VCaP (cell line): Measurements from ENCODE around the gene IMPG1.
"Not testable (repeated sequence)": the region's sequence is repeated elsewhere in the genome, so short reads cannot be mapped to it uniquely, and the experiment has no call there.

Experiments used
- H3K27ac ChIP-seq: fragments of 450-650 bp; 2 replicates; pipeline ENCODE4 v1.5.1; 2017
- TF ChIP-seq, protein P1 (sequence below): fragments of 450-650 bp; conservative IDR thresholded peaks from 2 replicates; pipeline ENCODE4 v1.5.1; 2017; ENCODE audit warnings: mild to moderate bottlenecking, moderate library complexity

IMPG1 gene

DNA sequence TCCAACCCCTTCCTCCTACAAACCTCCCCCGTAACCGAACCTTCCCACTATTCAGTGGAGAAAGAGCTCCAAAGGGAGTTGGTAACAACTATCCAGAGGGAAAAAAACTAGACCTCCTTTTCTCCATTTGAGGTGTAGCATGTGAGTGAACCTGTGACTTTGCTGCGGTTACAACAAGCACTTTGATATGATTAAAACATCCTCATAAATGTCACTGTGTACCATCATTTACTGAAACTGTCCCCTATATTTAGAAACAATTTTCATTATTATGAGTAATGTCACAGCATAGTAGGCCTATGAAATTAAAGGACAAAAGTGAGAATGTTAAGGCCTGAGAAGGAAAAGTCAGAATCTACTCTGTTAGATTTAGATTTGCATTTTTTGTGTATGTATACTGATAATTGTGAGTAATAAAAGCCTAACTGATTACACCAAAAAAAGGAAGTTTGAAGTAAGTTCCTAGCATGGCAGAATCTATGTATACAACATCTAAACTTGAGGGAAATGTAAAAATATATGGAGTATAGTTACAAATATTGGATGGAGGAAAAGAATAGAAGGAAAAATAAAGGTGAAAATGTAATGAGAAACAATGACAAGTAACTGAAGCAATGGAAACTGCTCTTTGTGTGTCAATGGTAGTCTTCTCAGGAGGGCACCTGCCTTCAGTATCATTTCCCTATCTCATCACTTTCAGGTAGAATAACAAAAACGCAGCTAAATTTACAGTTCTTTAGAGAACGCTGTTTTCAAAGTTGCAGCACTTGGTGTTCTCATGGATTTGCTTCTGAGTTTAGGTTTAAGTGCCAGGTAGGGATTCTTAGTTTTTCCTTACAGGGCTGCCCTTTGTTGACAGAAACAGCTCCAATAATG lies 145.9 kb downstream of the IMPG1 start:
- TF ChIP-seq, protein P1, sequence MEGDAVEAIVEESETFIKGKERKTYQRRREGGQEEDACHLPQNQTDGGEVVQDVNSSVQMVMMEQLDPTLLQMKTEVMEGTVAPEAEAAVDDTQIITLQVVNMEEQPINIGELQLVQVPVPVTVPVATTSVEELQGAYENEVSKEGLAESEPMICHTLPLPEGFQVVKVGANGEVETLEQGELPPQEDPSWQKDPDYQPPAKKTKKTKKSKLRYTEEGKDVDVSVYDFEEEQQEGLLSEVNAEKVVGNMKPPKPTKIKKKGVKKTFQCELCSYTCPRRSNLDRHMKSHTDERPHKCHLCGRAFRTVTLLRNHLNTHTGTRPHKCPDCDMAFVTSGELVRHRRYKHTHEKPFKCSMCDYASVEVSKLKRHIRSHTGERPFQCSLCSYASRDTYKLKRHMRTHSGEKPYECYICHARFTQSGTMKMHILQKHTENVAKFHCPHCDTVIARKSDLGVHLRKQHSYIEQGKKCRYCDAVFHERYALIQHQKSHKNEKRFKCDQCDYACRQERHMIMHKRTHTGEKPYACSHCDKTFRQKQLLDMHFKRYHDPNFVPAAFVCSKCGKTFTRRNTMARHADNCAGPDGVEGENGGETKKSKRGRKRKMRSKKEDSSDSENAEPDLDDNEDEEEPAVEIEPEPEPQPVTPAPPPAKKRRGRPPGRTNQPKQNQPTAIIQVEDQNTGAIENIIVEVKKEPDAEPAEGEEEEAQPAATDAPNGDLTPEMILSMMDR: no peak

DNA sequence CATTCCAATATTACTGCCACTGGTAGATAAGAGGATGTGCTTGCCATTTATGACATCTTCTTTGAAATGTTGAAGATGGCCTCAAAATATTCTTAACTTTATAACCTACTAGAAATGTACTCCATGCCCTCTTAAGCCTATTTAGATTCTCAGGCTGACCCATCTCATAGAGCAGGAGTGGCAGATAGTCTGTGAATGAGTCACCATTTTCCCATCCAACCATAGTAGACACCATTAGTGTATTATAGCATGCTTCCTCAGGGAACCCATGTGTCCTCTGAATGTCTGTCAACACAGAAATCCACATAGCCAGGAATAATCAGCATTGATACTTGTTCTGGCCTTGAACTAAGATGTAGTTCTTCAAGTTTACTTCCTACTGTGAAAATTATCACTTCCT lies 150.2 kb downstream of the IMPG1 start:
- H3K27ac ChIP-seq: no peak overlapping the region
- TF ChIP-seq, protein P1: no peak

More for the DNA sequence above, 145.9 kb downstream of the IMPG1 start:
- H3K27ac ChIP-seq: no peak overlapping the region

DNA sequence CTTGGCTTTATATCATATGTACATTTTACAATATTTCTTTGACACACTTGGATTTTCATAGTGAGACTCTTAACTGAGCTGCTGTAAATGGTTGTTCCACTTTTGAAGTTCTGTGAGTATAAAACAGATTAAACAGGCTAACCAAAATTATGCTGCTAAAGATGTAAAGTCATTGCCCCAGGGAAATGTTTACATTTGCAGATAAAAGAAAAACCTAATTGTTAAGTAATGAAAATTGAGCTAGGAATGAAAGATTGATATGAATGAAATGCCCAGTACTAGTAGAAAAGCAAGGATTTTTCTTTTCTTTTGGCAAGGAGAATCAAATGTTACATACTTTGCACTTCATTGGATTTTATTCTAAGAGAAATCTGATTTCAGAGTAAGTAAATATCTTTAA lies 159.4 kb downstream of the IMPG1 start:
- H3K27ac ChIP-seq: no peak overlapping the region
- TF ChIP-seq, protein P1: no peak

DNA sequence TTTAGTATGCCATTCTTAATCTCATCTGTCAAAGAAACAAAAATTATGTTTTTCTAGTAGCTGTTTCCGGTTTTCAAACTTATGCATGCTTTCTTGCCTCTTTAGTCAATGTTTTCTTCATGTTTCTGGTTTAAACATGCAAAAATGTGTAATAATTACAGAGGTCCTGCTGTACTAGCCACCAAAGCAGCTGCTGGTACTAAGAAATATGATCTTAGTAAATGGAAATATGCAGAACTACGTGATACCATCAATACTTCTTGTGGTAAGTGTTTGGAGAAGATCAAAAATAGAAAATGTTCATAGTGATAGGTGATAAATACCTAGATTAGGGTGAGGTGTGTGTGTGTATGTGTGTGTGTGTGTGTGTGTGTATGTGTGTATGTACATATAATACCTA lies 165.0 kb downstream of the IMPG1 start:
- TF ChIP-seq, protein P1: no peak
- H3K27ac ChIP-seq: no peak overlapping the region

DNA sequence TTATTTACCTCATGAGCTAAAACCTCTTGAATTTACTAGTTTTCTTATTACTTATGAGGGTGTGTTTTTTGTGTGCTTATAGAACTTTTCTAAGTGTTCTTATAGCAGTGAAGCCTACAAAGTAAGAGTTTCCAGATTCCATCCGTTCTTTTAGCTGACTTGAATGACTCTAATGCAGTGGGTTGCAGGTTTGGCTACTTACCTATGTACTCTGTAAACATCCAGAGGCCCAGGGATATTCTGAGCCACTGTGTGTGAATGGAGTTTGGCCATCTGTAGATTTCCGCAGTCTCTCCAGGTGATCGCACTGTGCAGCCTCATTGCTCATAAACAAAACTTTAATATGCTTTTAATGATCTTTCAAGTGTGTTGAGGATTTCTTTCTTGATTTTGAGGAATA lies 165.6 kb downstream of the IMPG1 start:
- peak overlapping the region; percentile 23 for H3K27ac ChIP-seq
- TF ChIP-seq, protein P1: no peak

DNA sequence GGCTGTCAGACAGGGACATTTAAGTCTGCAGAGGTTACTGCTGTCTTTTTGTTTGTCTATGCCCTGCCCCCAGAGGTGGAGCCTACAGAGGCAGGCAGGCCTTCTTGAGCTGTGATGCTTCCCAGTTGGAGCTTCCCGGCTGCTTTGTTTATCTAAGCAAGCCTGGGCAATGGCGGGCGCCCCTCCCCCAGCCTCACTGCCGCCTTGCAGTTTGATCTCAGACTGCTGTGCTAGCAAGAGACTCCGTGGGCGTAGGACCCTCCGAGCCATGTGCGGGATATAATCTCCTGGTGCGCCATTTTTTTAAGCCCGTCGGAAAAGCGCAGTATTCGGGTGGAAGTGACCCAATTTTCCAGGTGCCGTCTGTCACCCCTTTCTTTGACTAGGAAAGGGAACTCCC lies 167.3 kb downstream of the IMPG1 start:
- not testable (repeated sequence) for H3K27ac ChIP-seq

DNA sequence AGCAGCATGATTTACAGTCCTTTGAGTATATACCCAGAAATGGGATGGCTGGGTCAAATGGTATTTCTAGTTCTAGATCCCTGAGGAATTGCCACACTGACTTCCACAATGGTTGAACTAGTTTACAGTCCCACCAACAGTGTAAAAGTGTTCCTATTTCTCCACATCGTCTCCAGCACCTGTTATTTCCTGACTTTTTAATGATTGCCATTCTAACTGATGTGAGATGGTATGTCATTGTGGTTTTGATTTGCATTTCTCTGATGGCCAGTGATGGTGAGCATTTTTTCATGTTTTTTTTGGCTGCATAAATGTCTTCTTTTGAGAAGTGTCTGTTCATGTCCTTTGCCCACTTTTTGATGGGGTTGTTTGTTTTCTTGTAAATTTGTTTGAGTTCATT lies 172.2 kb downstream of the IMPG1 start:
- not testable (repeated sequence) for H3K27ac ChIP-seq

DNA sequence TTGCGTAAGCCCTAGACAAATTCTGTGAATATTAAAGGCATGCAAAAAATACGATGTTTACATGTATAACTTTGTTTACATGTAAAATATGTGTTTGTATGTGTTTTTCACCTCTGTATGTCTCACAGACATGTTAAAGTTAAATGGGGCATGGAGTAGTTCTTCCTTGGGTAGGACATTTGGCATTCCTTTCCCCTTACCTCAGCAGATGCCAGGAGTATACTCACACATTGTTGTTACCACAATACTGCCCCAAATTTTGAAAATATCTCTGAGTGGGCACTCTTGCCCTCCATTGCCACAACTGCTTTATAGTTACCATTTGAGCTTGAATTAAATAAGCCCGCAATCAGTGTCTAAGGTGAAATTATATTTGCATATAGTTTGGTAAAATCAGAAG lies 175.9 kb downstream of the IMPG1 start:
- TF ChIP-seq, protein P1: no peak
- H3K27ac ChIP-seq: no peak overlapping the region
